GM21717 (cell line): ENCODE data around the gene DDX60.

Experiments used
- ATAC-seq: cut with Tn5 transposase; IDR thresholded peaks from one replicate; pipeline ENCODE4 v1.9.1; 2021; ENCODE audit warnings: mild to moderate bottlenecking, moderate library complexity; ENCODE audit not compliant: unreplicated experiment

The DDX60 gene

DNA sequence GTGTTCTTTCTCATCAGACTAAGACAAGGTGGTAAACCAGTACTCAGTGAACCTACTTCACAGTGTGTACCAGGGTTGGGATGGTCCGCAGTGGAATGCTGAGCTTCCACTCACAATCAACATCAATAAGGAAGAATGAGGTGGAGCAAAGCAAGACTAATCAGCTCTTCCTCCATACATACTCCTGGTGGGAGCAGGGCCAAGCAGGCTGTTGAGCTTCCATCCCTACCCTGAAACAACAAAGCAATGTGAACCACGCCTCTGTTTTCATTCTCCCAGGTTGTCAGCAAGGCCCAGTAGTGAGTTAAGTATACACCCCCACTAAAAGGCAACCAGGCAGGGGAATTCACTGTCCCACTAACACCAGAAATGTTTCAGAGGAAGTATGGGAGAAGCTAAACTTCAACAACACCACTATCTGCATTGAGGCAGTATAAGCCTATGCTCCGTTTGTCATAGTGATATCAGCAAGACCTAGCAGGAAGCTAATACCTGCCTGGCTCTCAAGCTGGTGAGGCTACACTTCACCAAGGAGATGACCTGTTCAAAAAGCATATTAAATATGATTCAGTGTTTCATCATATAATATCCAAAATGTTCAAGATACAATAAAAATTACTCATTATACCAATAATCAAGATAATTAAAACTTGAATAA, 109.5 kb downstream of the DDX60 start:
- ATAC-seq, result no peak

DNA sequence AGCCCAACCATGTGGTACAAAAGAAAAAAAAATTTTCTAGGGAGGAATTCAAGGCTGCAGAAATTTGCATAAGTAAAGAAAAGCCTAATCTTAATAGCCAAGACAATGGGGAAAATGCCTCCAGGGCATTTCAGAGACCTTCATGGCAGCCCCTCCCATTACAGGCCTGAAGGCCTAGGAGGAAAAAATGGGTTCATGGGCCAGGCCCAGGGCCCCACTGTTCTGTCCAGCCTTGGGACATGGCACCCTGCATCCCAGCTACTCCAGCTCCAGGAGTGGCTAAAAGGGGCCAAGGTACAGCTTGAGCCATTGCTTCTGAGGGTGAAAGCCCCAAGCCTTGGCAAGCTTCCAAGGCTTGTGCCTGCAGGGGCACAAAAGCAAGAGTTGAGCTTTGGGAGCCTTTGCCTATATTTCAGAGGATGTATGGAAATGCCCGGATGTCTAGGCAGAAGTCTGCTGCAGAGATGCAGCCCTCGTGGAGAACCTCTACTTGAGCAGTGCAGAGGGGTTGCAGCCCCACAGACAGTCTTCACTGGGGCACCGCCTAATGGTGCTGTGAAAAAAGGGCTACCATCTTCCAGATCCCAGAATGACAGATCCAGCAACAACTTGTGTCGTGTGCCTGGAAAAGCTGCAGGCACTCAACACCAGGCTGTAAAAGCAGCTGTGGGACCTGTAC, 115.2 kb downstream of the DDX60 start:
- ATAC-seq, result no peak

DNA sequence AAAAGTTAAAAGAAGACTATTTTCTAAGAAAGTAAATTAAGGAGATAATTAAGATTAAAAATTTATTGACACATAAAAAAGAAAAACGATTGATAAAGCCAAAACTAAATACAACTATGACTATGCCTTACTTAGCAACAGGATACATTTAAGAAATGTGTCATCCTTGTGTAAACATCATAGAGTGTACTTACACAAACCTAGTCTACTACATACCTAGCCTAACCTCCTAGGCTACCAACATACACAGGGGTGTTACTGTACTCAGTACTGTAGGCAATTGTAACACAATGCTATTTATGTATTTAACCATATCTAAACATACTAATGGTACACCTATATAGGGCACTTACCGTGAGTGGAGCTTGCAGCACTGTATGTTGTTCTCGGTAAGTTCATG, 117.9 kb downstream of the DDX60 start:
- ATAC-seq, result no peak

DNA sequence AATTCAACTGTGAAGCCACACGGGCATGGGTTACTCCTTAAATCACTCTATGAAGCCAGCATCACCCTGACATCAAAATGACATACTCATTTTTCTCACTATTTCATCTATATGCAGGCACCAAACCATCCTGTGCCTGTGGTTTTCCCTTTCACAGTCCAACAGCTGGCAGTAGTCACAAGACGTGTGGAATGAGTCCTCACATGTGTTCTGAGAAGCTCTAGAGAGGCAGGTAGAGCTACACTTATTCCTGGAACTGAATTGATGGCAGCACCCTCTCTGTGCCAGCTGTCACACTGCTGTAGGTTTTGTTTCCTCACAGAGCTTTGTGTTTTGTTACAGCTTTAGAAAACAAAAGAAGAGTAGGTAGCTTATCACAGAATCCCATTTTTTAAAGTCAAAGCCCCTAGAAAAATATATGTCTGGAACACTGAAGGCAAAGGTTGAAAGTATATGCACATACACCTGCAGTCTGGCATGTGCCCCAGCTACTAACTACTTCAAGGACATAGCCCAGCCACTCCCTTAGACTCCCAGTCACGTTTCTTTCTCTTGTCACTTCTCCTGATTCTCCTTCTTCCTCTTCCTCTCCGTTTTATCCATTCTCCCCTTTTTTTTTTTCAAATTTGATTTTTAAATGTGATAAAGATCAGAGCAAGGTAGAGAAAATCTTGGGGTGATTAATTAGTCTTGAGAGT, 119.1 kb downstream of the DDX60 start:
- peak; percentile 88 for ATAC-seq

DNA sequence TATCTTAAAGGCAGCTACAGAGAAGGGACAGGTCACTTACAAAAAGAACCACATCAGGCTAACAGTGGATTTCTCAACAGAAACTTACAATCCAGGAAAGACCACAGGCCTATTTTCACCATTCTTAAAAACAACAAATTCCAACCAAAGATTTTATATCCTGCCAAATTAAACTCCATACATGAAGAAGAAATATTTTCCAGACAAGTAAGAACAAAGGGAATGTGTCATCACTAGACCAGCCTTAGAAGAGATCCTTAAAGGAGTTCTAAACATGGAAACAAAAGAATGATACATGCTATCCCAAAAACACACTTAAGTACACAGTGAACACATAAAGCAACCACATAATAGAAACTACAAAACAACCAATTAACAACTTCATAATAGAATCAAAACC, 120.6 kb downstream of the DDX60 start:
- no peak for ATAC-seq

DNA sequence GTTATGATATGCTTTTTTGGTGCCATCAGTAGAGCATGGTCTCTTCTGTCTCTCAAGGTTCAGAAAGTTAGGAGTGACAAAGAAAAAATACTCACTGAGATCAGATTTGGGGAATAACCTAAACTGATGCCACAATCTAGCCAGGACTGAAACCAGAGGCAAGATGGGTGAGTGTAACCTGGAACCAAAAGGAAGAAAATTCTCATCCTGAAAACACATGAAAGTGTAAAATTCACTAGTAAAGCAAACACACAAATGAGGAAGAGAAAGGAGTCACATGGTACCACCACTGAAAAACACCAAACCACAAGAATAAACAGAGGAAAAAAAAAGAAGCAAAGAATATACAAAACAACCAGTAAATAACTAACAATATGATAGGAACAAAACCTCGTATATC, 129.8 kb downstream of the DDX60 start:
- peak; percentile 87 for ATAC-seq

DNA sequence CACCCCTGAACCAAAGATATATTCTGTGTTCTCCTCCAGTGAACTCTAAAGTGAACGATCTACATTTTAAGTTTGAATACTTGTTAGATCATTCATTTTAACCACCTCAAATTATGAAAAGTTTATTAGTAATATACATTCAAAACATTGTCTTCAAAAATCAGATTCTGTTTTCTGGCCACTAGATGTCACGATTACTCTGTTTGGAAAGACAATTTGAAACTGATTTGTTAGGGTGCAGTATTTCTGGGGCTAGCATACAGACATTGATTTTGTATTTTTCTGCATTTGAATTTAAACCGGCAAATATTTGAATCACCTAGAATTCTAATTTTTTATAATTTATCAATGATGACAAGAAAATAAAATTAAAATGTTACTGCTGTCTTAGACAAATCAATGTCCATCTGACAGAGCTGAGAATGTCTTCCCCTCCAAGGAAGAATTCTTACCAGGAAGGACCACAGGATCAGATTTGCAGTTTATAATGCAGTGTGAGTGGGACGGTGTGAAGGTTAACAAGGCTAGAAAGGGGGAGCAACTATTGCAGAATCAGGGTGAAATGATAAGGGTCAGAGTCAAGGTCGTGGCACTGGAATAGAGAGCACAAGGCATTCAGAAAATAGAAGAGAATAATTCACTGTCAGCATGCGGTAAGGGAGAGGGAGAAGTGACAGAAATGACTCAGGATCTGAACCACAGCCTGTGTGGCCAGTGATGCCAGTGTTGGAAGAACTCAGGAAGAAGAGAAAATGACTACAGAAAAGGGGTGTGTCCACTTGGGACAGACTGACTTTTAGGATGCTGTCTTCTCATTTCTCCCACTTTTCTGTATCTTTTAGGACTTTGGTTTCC, 134.6 kb downstream of the DDX60 start:
- ATAC-seq, result no peak

DNA sequence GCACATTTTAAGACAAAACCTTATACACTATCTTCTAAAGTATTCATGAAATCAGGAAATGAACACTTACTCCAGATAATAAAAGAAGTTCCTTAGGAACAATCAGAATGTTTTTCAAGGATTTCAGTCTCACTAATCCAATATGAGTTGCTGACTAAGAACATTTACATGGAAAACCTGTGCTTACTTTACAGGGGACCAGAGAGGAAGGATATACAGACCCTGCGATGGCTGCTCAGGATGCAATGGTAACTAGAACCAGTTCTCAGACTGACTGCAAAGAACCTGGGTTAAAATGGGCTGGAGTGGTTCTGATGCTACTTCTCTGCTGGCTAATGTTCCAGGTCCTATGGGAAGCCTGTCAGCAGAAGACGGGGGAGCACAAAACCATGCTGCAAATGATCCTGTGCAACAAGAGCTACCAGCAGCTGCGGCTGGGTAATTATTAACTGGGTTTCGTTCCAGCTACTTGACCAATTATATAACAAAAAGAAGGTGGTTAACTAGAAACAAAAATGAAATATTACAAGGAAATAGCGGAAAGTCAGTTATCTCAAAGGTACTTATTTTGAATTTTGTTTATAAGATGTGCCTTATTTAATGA, 140.9 kb downstream of the DDX60 start:
- ATAC-seq, result no peak

DNA sequence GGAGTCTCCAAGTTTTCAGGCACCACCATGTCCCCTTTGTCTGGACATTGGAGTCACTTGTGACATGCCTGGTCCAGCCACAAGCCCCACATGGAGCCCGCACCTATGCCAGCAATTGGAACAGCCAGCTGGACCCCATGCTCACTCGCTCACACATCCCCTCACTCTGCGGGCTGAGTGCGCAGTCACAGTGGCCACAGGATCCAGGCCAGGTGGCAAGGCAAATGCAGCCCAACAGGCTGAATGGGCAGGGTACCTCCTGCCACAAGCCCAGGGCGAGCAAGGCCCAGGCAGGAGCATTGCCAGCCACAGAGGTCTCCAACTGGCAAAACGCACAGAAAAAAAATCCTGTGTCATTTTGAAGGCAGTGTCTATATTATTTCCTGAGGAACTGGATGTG, 144.2 kb downstream of the DDX60 start:
- ATAC-seq, result no peak

DNA sequence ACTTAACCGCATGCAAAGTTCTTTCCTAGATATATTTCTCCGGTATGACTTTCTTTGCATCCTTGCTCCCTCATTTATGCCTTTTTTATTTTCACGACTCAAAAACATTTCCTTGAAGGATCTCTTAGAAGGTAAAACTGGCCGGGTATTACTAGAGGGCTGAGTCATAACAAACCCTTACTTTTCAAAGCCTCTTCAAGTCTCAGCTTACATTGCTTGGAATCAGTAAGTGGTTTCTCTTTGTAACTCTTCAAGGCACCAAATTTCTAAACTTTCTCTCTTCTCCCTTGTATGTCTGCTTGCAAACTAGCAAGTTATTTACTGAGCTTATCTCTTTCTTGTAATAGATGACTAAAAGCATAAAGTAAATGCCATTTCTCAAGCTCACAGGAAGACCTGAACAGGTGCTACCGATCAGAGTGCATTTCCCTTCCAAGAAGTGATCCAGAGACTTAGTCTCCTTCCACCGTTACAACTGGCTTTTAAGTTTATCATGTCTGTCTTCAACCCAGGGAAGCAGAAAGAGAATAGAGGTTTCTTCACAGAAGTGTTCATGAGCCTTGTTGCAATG, 150.8 kb downstream of the DDX60 start:
- ATAC-seq, result peak; percentile 98
